HUDEP-2 (cell line): Measurements from ENCODE around the gene ARHGAP6.

Source experiments
- DNase-seq, 76 experiments: peaks; one replicate each; lab custom pipeline; 2025; ENCODE audit not compliant: unreplicated experiment in 76 of 76; lab: John Stamatoyannopoulos, UW

Gene ARHGAP6

DNA sequence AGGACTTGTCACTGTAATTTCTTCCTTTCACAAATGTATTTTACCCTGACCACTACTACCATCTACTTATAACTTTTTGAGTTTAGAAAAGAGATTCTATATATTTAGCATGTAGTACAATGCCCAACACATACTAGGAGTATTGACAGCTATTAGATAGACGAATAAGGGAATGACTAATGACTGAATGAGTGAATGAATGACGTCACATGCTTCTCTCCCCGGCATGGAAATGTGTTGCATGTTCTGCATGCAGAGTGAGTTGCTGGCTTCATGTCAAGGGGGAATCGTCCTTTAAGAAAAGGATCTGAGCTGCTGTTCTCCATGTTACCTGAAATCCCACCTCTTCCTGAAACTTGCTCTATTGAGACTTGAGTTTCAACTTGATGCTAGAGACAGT, 459.9 kb downstream of the ARHGAP6 start:
- DNase-seq, result no peak

DNA sequence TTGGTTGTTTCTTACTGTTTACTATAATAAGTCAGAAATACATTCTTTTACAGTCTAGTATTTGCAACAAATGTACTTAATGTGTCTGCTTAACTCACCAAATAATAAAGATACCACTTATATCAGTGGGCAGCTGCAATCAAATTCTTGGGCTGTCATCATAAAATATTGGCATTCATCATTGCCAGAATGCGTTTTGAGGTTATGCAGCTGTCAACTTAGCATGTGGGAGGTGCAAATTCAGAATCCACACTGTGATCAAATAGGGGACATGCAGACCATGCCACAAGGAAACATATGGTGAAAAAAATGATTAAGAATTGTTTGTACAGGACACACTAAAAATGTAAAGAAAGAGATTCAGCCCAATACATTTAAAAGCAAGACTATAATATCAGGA, 468.0 kb downstream of the ARHGAP6 start:
- DNase-seq, result no peak

DNA sequence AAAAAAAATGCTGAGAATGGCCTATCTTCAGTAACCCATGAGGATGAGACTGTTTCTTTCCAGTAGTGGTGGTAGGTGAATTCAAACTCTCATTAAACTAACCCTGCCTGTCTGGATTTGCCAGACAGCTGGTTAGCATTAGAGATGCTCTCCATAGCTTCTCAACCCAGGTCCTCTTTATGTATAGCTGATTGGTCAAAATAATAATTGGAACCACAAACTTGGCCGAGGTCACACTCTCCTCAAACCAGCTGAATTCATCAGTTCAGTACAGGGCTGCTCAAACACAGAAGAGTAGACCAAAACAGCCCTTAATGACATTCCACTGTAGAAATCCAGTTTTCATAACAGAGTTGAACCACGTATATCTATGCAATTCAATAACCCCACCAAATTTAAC, 469.2 kb downstream of the ARHGAP6 start:
- no peak for DNase-seq

DNA sequence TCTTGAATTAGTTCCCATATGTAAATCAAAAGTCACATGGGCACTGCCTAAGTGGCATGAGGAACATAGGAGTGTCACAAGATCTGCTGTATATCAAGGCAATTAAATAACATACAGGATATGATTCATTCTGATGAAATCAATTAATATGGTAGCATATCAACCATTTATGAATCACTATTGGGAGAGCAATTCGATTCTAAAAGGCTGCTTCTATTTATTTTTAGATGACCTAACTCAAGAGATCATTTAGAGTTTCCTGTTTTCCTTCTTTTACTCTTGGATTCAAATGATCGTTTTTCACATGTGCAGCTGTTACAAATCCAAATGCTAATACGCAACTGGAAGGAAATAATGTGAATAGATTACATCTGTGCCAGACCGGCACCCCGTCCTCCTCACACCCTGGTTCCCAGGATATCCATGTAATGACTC, 472.7 kb downstream of the ARHGAP6 start:
- no peak for DNase-seq

DNA sequence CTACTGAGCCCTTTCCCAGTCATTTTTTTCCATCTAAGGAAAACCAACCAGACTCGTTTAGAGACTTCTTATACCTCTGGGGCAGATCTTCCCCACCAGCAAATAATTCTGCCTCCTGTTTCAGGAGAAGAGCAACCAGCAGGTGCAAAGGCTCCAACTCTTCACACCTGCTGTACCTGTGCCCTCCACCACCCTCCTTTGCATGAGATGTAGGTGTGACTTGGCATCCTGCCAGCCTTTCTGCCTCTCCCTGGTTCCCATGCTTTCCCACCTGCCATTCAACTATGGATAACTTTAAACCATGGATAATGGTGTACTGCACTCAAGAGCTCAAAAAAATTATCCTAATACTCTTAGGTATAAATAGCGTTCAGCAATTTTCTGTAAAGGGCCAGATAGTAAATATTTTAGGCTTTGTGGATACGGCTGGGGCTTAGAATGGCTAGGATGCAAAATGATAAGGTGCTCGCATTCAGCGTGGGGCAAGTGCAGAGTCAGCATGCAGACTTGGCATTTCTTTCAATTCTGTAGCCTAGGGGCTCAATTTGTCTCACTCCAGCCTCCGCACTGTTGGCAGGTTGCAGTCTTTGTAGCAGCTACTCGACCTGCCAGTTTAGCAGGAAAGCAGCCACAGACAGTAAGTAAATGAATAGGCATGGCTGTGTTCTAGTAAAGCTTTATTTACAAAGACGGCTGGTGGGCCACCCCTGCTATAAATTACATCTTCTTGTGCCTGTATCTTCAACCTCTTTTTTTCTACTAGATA, 474.8 kb downstream of the ARHGAP6 start:
- DNase-seq, result no peak

DNA sequence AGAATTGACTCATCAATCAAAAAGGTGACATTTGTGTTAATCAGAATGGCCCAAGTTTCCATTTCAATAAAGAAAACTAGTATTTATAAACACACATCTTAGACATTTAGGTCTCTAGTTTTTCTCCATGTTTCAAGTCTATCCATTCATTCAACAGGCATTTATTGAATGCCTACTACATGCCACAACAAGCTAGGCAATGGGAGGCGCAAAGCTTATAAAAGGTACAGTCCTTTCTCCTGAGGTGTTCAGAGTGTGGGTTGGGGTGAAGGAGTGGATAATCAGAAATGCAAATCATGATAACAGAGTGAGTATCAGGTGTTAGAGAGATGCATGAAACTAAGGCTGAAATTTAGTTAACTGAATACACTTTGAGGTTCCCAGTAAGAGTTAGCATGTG, 476.6 kb downstream of the ARHGAP6 start:
- no peak for DNase-seq

DNA sequence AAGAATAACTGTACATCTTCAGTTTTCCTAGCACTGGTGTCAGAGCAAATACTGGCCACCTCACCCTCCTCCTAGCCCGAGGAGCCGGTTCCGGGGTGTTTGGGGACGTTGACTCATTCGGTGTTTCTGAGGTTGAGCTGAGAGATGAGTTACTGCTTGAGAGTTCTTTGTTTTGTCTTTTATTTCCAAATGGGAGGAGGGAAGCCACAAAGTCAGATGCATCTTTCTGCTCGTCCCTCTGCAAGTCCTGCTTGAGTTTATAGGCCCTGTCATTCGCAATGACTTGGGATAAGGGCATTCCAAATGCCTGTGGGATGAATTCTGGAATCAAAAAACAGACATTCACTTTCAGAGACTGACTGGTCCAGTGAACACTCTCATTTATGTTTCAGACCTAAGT, 477.1 kb downstream of the ARHGAP6 start:
- DNase-seq, result no peak

DNA sequence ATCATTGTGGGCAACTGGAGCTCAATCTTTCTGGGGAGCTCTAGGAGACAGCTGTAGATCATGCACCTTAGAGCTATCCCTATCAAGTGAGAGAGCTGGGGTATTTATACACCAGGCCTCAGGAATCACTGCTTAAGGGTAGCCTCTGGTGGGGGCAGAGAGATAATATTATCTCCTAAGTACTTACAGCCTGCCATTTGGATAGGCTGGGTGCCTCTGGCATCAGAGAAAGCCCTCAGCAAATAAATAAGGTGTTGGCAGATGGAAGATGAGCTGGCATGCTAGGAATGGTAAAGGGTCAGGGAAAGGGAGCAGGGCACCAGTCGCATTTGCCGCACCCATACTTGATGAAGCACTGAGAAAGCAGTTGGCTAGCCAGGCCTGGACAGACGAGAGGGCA, 478.7 kb downstream of the ARHGAP6 start:
- DNase-seq, result no peak

DNA sequence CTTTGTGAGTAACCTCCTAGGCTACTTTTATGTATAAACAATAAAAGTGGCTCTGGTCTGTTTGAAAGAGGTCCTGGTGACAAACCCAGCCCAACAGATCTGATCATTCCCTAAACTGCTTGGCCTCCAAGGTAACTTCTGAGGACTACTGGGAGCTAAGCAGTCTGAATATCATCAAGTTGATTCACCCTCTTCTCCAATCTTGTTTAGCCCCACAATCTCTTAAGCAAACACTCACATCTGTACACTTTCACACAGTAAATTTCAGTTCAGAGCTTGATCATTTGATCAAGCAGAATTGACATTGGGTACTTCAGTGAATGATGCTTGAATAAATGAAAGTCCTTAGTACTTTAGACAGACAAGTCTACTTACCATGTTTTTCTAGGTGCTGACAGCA, 479.9 kb downstream of the ARHGAP6 start:
- DNase-seq, result no peak

DNA sequence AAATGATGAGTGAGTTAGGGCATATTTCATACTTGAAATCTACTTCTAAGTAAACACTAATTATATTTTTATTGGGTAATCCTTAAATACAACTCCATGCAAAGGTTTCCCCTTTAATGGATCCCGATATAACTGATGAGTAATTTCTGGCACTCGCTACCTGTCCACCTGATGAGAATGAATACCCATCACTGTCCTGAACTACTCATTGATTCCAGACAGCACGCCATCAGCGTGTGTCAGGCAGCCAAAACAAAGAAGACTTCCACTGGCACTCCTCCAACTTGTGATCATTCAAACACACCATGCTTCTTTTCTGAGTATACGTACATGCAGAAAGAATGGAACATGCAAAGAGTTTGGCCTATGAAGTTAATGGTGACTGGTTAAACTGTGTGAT, 485.1 kb downstream of the ARHGAP6 start:
- DNase-seq, result no peak

DNA sequence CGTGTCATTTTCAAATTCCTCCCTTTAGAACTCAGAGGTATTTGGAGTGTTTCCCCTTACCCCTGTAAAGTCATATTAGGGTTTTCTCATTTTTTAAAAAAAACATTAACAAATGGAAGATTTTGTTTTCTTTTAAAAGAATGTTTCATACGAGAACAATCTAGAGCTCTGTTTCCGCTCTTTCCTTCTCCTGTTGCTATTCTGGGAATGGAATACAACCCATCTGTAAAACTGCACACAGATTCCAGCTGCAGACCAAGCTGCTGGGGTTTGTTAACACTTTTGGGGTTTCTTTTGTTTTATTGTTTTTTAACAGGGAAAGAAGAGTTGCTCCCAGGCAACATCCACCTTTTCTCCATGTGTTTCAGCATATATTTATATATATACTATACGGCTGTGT, 493.3 kb downstream of the ARHGAP6 start:
- DNase-seq, result no peak

DNA sequence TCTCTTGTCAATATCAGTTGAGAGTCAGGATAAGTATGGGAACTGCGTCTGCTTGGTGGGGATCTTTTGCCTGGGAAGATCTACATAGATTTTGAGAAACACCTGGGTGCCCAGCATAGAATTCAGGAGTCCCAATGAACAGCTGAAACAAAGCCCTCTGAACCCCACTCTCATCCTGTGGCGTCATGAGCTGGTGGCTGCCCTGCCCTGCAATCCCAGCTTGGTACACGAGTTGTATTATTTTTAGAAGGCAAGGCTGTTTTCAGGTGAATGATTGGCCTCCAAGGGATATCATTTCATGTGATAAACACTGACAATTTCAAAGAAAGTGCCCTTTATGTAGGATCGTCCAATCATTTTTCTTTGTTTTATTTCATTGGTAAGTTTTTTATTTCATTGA, 493.8 kb downstream of the ARHGAP6 start:
- DNase-seq, result no peak

DNA sequence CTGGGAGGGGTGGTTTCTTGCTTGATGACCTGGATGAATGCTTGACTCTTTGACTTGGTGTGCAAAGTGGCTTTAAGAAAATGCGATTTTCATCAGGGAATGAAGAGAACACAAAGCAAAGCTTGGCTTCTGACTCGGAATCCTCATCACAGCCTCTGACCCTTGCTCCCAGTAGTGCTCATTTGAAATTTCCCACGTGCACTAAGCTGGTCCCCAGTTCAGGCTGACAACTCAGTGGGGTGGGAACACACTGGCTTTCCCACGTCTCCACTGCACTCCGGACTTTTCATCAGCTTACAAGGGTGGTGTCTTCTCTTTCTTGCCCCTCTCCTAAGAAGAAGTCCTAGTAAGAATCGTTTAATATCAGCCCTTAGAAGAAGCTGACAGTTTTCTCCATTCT, 501.3 kb downstream of the ARHGAP6 start:
- DNase-seq, result no peak

DNA sequence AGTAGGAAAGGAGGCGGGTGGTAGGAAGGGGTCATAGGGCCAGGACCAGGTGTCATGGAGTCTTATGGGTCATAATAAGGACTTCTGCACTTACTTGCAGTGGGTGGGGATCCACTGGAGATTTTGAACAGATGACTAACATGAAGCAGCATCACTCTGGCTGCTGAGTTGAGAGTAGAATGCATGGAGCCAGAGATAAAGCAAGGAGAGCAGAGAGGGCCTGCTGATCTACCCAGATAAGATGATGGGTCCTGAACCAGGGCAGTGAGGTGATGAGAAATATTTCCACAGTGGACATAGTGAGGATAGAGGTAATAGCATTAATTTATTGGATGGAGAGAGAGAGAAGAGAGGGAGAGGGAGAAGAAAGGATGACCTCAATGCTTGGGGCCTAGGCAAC, 506.6 kb downstream of the ARHGAP6 start:
- no peak for DNase-seq

DNA sequence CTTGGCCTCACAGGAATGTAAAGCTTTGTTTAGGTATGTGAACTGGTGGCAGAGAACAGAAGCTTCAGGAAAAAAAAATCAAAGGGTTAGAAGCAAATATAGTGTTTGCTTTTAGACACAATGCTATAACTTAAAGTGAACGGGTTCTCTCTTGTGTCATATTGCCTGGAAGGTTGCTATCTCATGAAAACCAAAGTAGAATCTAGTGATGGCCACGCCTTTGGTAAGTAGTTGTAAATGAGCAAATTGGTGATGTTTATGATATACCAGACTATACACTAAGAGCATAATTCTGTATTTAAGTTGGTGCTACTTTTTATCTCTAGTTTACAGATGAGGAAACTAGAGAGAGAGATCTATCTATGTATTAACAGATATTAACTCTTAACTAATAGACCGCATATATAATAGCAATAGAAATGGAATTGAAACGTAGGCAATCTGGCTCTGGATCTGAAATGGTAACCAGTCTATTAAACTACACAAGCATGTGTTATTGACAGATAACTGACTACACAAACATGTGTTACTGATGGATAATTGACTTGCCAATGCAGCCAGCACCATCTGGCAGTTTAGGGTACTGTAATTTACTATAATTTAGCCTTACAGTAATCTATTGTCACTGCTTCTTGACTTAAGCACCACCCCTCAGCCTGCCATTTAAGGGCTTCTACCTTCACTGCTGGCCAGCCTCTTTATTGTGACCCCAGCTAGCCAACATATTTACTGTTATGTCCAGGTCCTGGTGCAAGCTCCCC, 513.7 kb downstream of the ARHGAP6 start:
- DNase-seq, result no peak

DNA sequence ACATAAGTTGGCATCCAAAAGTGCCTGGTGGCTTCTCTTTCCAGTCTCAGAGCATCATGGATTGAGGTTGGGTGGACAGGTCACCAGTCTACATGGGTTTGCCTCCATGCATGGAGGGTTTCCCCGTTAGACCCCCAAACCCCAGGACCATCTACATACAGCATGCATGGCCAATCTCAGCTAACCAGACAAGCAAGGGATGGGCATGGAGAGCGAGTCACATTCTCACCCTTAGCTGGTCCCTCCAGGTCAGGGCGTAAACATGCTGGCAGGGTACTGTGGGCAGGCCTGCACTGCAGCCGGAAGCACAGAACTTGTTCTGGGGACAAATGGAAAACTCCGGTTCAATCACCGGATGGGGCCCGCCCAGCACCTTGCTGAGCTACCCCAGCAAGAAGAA, 517.3 kb downstream of the ARHGAP6 start:
- no peak for DNase-seq

DNA sequence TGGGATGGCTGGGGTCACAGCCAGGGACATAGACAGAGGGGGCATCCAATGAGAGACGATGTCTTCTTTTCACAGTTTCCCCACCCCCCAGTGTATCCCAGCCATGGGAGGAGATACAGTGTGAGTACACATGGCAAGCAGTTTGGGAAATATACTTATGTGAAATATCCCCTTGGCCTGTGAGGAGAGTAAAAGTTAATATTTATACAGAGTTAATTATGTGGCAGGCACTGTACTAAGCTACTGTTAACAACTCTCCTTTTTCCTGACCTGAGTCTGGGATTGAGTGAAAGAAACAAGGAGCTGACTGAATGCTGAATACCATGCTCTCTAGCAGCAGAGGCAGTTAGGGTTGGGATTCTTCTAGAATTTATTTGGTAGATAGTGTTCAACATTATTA, 519.3 kb downstream of the ARHGAP6 start:
- no peak for DNase-seq

DNA sequence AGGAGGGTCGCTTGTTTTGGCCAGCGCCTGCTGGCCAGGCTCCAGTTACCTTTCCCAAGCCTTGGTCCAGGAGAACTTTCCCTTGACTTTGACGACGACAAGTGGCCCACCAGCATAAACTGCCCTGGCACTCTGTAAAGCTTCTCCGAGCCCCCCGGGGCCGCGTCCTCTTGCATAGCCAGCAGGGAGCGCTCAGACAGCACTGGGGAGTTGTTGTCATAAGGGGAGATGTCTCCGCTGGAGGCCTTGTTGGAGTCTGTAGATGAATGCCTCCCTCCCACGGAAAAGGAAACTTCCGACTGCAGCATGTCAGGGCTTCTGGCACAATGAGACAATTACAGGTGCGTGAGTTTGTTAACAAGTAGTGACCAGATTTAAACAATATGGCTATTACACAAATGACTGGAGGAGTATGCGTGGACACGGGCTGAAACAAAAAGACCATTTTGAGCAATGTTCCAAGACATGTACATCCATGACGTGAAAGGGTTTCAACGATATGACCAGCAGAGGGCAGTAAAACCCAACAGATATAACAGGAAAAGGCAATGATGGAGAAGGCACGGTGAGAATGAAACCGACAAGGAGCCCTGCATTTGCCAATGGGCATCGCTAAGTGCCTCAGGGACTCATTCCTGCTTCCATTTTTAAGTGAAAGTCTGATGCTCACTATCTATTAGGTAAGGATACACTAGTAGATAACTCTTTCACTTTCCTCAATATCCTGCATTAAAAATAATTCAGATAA, 521.6 kb downstream of the ARHGAP6 start:
- DNase-seq, result peak in 58 of 76 experiments; percentile 0 to 63 (median 24)

DNA sequence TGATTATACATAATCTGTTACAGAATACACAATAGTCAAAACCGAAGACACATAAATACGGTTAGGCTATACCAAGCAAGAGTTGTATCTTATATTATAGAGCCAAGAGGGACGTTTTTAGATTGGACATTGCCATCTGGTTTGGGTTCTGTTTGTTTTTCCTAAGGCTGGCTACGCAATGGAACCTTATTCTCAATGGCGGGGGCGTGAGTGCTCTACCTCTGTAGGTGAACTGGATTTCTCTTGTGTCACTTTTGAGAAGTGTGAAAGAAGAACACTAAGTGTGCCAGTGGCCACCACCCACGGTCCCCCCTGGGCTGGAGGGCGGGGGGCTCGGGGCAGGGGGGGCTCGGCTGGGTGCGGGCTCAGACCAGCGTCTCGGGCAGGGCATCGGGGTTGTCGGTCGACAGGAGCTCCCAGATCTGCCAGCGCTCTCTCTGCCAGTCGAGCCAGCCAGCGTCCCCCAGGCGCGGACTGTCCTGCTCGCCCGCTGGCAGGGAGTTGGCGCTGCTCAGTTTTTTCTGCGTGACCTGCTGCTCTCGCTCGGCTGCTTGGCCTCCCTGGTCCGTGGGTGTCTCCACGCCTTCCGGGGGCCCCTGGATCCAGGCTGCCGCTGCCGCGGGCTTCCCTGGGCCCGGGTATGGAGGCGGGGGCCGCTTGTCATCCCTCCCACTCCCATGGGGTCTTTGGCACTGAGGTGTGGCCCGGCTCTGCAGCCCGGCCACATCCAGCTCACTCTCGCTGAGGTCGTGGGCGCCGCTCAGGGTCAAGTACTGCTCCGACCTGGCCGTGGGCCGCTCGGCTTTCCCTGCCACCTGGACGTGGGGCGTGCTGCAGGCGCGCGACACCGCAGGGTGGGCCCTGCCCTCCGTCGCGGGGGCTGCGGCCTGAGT, 527.0 kb downstream of the ARHGAP6 start:
- no peak for DNase-seq

DNA sequence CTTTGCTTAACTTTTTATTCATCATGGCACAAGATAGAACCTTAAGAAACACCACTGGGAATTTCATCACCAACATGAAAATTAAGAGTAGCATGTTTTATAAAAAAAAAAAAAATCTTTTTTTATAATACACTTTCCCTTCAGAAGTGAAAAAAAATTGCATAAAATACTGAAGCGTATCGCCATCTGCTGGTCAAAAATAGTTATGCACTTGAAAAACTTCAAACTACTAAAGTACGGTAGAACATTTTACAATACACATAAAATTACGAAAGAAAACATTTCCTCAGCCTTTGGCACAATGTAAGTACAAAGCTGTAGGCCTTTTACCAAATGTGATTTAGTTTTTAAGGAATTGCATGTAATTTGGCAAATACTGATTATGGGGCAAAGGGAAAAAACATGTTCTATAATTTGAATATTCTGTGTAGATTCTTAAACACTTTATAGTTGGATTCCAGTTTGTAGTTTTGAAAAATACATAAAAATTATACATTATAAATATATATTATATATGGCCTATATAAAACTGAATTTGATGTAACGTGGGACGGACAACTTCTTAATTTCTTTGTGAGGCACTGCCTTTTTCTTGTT, 528.1 kb downstream of the ARHGAP6 start:
- DNase-seq, result peak in 3 of 76 experiments; percentile 0 to 4 (median 2)
